ENCODE data around the gene SOCS3.

The SOCS3 gene

GRCh38 chr17:78345791-78346494, 13.9 kb downstream of the SOCS3 start:
- TF ChIP-seq EZH2phosphoT487 (IDR thresholded peaks at IDR 0.05; ENCODE audit: borderline replicate concordance) (no peak), CTCF (conservative IDR thresholded peaks at IDR 0.05; ENCODE audit: low read length) (no peak)
- no peaks in the 10 kb centered on the region for H3K9me2 ChIP-seq (replicated peaks; ENCODE audit: low read depth, low read length)
- no peak overlapping the region for H3K9ac ChIP-seq (ENCODE audit: low read depth, low read length, poor library complexity, severe bottlenecking)
- H3K4me2 ChIP-seq (ENCODE audit: low read depth, low read length, poor library complexity, severe bottlenecking): no peak overlapping the region
- no peaks in the 10 kb centered on the region for H3K79me2 ChIP-seq (ENCODE audit: insufficient read depth, low read length)
- no peaks in the 10 kb centered on the region for H3K36me3 ChIP-seq (ENCODE audit: insufficient read depth, low read length)
- H3K9me3 ChIP-seq (ENCODE audit: insufficient read depth, low read depth, low read length): no peaks in the 10 kb centered on the region
- H2AFZ ChIP-seq (ENCODE audit: low read length): no peak overlapping the region
- no peaks in the 10 kb centered on the region for H3K27me3 ChIP-seq (ENCODE audit: insufficient read depth, low read length, poor library complexity, severe bottlenecking)
- peaks cover 22% of the 10 kb centered on the region for H3K4me1 ChIP-seq (ENCODE audit: insufficient read depth, low read length, poor library complexity, severe bottlenecking)
- no peaks in the 10 kb centered on the region for H3F3A ChIP-seq (ENCODE audit: low read depth)
- H3K4me3 ChIP-seq (ENCODE audit: low read length, poor library complexity, severe bottlenecking): no peak overlapping the region
- no peaks in the 10 kb centered on the region for H4K20me1 ChIP-seq (ENCODE audit: insufficient read depth, low read length, poor library complexity, severe bottlenecking)

- Histone ChIP-seq H3K36me3 (ENCODE audit: insufficient read depth, low read length) (no peaks in the 10 kb centered on the region), H3K79me2 (ENCODE audit: insufficient read depth, low read length) (no peaks in the 10 kb centered on the region), H3K4me2 (ENCODE audit: low read depth, low read length, poor library complexity, severe bottlenecking) (no peak overlapping the region), H3K9me3 (ENCODE audit: insufficient read depth, low read depth, low read length) (no peaks in the 10 kb centered on the region), H3K27me3 (ENCODE audit: insufficient read depth, low read length, poor library complexity, severe bottlenecking) (no peaks in the 10 kb centered on the region), H3K4me1 (ENCODE audit: insufficient read depth, low read length, poor library complexity, severe bottlenecking) (peaks cover 22% of the 10 kb centered on the region), H2AFZ (ENCODE audit: low read length) (no peak overlapping the region), H4K20me1 (ENCODE audit: insufficient read depth, low read length, poor library complexity, severe bottlenecking) (no peaks in the 10 kb centered on the region), H3F3A (ENCODE audit: low read depth) (no peaks in the 10 kb centered on the region), H3K9me2 (replicated peaks; ENCODE audit: low read depth, low read length) (no peaks in the 10 kb centered on the region), H3K9ac (ENCODE audit: low read depth, low read length, poor library complexity, severe bottlenecking) (no peak overlapping the region), H3K4me3 (ENCODE audit: low read length, poor library complexity, severe bottlenecking) (no peak overlapping the region)
- TF ChIP-seq EZH2phosphoT487 (IDR thresholded peaks at IDR 0.05; ENCODE audit: borderline replicate concordance) (no peak), CTCF (conservative IDR thresholded peaks at IDR 0.05; ENCODE audit: low read length) (no peak)
Measured at GRCh38 chr17:78345172-78345571, 14.7 kb downstream of the SOCS3 start.

GRCh38 chr17:78344666-78345065, 15.2 kb downstream of the SOCS3 start:
- Histone ChIP-seq H3K27me3 (ENCODE audit: insufficient read depth, low read length, poor library complexity, severe bottlenecking) (no peaks in the 10 kb centered on the region), H3F3A (ENCODE audit: low read depth) (no peaks in the 10 kb centered on the region), H3K9ac (ENCODE audit: low read depth, low read length, poor library complexity, severe bottlenecking) (no peak overlapping the region), H3K9me2 (replicated peaks; ENCODE audit: low read depth, low read length) (no peaks in the 10 kb centered on the region), H3K79me2 (ENCODE audit: insufficient read depth, low read length) (no peaks in the 10 kb centered on the region), H3K4me3 (ENCODE audit: low read length, poor library complexity, severe bottlenecking) (no peak overlapping the region), H3K9me3 (ENCODE audit: insufficient read depth, low read depth, low read length) (no peaks in the 10 kb centered on the region), H3K4me2 (ENCODE audit: low read depth, low read length, poor library complexity, severe bottlenecking) (no peak overlapping the region), H4K20me1 (ENCODE audit: insufficient read depth, low read length, poor library complexity, severe bottlenecking) (no peaks in the 10 kb centered on the region), H3K36me3 (ENCODE audit: insufficient read depth, low read length) (no peaks in the 10 kb centered on the region), H3K4me1 (ENCODE audit: insufficient read depth, low read length, poor library complexity, severe bottlenecking) (peaks cover 22% of the 10 kb centered on the region), H2AFZ (ENCODE audit: low read length) (no peak overlapping the region)
- no peak for TF ChIP-seq EZH2phosphoT487 (IDR thresholded peaks at IDR 0.05; ENCODE audit: borderline replicate concordance)
- no peak for TF ChIP-seq CTCF (conservative IDR thresholded peaks at IDR 0.05; ENCODE audit: low read length)

All from Loucy (cell line).